ENCODE results near the gene ETV6.

- no peak for TF ChIP-seq NPAS2 (CRISPR knock-in tag; IDR thresholded peaks at IDR 0.05; ENCODE audit: borderline replicate concordance)
- TF ChIP-seq, protein P1, sequence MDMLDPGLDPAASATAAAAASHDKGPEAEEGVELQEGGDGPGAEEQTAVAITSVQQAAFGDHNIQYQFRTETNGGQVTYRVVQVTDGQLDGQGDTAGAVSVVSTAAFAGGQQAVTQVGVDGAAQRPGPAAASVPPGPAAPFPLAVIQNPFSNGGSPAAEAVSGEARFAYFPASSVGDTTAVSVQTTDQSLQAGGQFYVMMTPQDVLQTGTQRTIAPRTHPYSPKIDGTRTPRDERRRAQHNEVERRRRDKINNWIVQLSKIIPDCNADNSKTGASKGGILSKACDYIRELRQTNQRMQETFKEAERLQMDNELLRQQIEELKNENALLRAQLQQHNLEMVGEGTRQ (IDR thresholded peaks at IDR 0.05), result no peak
- TF ChIP-seq EP300 (IDR thresholded peaks at IDR 0.05), result no peak
- TF ChIP-seq CTCF (IDR thresholded peaks at IDR 0.05), result no peak
- TF ChIP-seq POLR2A (IDR thresholded peaks at IDR 0.05; ENCODE audit: low read length), result no peak
- no peak for TF ChIP-seq JUN (IDR thresholded peaks at IDR 0.05)
Observed at GRCh38 chr12:11755302-11755930, 105.9 kb downstream of the ETV6 start.

Data from A549 (cell line).